Kidney (tissue), 14 donors: ENCODE data around the gene MBOAT2. TPM values are rescaled to one million over a fixed set of nuclear protein-coding genes. Genes with fewer than 3 reads are reported as not detected.

Experiments
- DNase-seq, 5 donors: peaks; one replicate each; pipeline ENCODE4 v3.0.0-alpha.2; 2013 to 2020
- FAIRE-seq: peaks from 2 replicates; lab custom pipeline; 2012; peaks lifted over from hg19 to GRCh38; lab: Jason Lieb, UNC
- H3K27ac ChIP-seq, 2 donors: one replicate each; pipeline ENCODE4 v1.7.0; 2013; ENCODE audit warnings: low read depth in 2 of 2, low read length in 2 of 2, inconsistent platforms in 1 of 2
- H3K27me3 ChIP-seq: one replicate; pipeline ENCODE4 v1.7.1; 2013; ENCODE audit warnings: low read length, inconsistent platforms; ENCODE audit not compliant: control insufficient read depth, insufficient read depth
- H3K36me3 ChIP-seq, 3 donors: one replicate each; pipeline versions ENCODE4 v1.7.0 to v1.7.1; 2013; ENCODE audit warnings: low read length in 3 of 3, control low read depth in 1 of 3, inconsistent platforms in 1 of 3; ENCODE audit not compliant: insufficient read depth in 3 of 3, control insufficient read depth in 2 of 3
- H3K4me1 ChIP-seq, 3 donors: one replicate each; pipeline versions ENCODE4 v1.7.0 to v1.7.1; 2013; ENCODE audit warnings: low read length in 3 of 3, inconsistent platforms in 1 of 3, low read depth in 1 of 3; ENCODE audit not compliant: control insufficient read depth in 2 of 3, insufficient read depth in 2 of 3
- H3K4me3 ChIP-seq, 3 donors: one replicate each; pipeline versions ENCODE4 v1.7.0 to v1.8.1; 2013; ENCODE audit warnings: low read length in 3 of 3, control low read depth in 1 of 3, inconsistent platforms in 1 of 3
- H3K9ac ChIP-seq, 3 donors: one replicate each; pipeline versions ENCODE4 v1.7.0 to v1.7.1; 2013; ENCODE audit warnings: low read length in 3 of 3, control low read depth in 1 of 3, inconsistent platforms in 1 of 3
- H3K9me3 ChIP-seq, 3 donors: one replicate each; pipeline versions ENCODE4 v1.7.0 to v1.7.1; 2013; ENCODE audit warnings: low read length in 3 of 3, control low read depth in 1 of 3, inconsistent platforms in 1 of 3; ENCODE audit not compliant: control insufficient read depth in 2 of 3, insufficient read depth in 1 of 3
- CTCF ChIP-seq: IDR thresholded peaks from 3 replicates; pipeline ENCODE4 v1.5.1; 2012; ENCODE audit warnings: mild to moderate bottlenecking, moderate library complexity, borderline replicate concordance; ENCODE audit not compliant: insufficient read depth; ENCODE audit errors: extremely low read depth
- intact Hi-C: fragments of 100-400 bp; cut with DNase I; formaldehyde crosslinking; loops from one replicate; pipeline ENCODE4 v1.11.1; 2022
- polyA plus RNA-seq: library from polyadenylated mRNA; stranded (reverse); fragments of 350-450 nt; fragmentation: Illumina TruSeq; extraction: RNeasy Lipid Tissue Mini Kit (QIAGEN cat#74804); gene quantifications from one replicate; pipeline ENCODE4 v1.2.3, GENCODE V29; 2014; ENCODE audit warnings: low read depth, low replicate concordance; ENCODE audit not compliant: insufficient read depth
- total RNA-seq: library from RNA; stranded (reverse); fragmentation: NEBNext Ultra II Directional; extraction: Animal tissue kit (Norgen Biotek cat#: 25700); gene quantifications from one replicate; pipeline ENCODE4 v1.2.1, GENCODE V29; 2021
- donor health status: control.
- donor health status: control.
- donor health status: control.
- donor health status: control.
- donor health status: control.
- donor health status: DM: yes; HTN: yes; CAD: no.
- donor health status: Normal renal cell carcinoma (clear cell type).

The MBOAT2 gene
- total and polyA plus RNA-seq, 2 donors from 2014 or later, result 15.9 to 28.6 TPM

DNA sequence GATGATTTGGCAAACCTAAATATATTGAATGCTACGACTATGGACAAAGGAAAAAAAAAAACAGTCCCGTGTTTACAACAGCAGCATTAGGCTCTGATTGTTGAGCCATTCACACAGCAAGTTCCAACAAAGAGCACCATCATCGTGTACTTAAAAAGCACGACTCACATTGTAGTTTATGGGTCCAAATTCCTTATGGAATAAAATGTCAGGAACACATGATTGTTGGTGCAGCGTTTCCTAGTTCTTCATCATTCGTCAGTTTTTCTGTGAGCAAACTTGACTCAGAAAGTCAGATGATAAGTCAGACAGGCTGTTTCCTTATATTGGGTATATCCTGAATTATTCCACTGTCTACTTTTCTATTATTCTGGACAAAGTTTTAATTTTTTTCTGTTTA is 156.1 kb downstream of the MBOAT2 start:
- no peak for FAIRE-seq
- no peak for TF ChIP-seq CTCF
- intact Hi-C loops, result no loop called here
- DNase-seq, result no peak
- H3K4me1 ChIP-seq, result no peaks in the 10 kb centered on the region
- H3K27ac ChIP-seq, result no peak overlapping the region
- no peaks in the 10 kb centered on the region for H3K36me3 ChIP-seq
- H3K4me3 ChIP-seq, result no peak overlapping the region
- no peaks in the 10 kb centered on the region for H3K9me3 ChIP-seq
- no peaks in the 10 kb centered on the region for H3K27me3 ChIP-seq
- no peak overlapping the region for H3K9ac ChIP-seq

- DNase-seq, result no peak
- H3K27ac ChIP-seq, result no peak overlapping the region
- no peaks in the 10 kb centered on the region for H3K27me3 ChIP-seq
- H3K9ac ChIP-seq, result no peak overlapping the region
- FAIRE-seq, result no peak
- TF ChIP-seq CTCF, result no peak
- no peak overlapping the region for H3K4me3 ChIP-seq
- no peaks in the 10 kb centered on the region for H3K36me3 ChIP-seq
- H3K9me3 ChIP-seq, result no peaks in the 10 kb centered on the region
- H3K4me1 ChIP-seq, result peaks cover 0 to 4% (median 2%) of the 10 kb centered on the region in 3 donors
- intact Hi-C loops, result no loop called here
Observed at GRCh38 chr2:8841932-8842331, 161.6 kb downstream of the MBOAT2 start.

DNA sequence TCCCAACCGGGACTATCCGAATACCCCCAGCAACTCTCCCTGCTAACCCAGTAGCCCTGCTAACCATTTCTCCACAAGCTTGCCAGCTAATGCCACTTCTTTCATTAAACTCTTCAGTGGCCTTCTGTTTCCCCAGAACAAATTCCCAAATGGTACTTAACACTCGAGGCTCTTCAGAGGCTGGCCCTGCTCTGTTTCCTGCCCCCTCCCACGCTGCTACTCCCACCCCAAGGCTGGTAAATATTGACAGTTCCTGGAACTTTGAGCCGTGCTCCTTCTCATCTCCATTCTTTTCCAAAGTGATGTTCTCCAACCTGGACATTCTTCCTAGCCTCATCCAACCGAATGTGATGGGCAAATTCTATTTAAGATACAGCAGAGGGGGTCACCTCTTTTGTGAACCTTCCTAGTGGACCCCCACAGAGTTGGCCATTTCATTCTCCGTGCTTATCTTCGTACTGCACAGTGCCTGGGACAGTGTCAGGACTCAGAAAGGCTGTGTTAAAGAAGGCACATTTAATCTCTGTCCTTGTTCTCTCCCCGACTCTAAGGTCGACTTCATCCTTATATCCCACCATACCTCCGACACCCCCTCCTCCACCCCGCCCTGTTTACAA is 162.9 kb downstream of the MBOAT2 start:
- intact Hi-C loops, result no loop called here
- Histone ChIP-seq H3K4me3 (no peak overlapping the region), H3K36me3 (no peaks in the 10 kb centered on the region), H3K27me3 (no peaks in the 10 kb centered on the region), H3K27ac (no peak overlapping the region), H3K4me1 (peaks cover 0 to 4% (median 4%) of the 10 kb centered on the region in 3 donors), H3K9me3 (no peaks in the 10 kb centered on the region), H3K9ac (no peak overlapping the region)
- FAIRE-seq (no peak), DNase-seq (peak in 1 of 5 donors; percentile 16)
- TF ChIP-seq CTCF, result no peak
